GM10266 (cell line): Measurements from ENCODE around the gene HDAC4.

ENCODE experiments used
- DNase-seq: peaks from one replicate; pipeline ENCODE4 v3.0.0; 2012; ENCODE audit errors: extremely low spot score
- TF ChIP-seq, protein P1 (sequence below): IDR thresholded peaks from 2 replicates; pipeline ENCODE4 v1.5.1; 2012; ENCODE audit warnings: mild to moderate bottlenecking, low read depth; ENCODE audit not compliant: control insufficient read depth, insufficient read depth; ENCODE audit errors: missing control alignments

The HDAC4 gene

DNA sequence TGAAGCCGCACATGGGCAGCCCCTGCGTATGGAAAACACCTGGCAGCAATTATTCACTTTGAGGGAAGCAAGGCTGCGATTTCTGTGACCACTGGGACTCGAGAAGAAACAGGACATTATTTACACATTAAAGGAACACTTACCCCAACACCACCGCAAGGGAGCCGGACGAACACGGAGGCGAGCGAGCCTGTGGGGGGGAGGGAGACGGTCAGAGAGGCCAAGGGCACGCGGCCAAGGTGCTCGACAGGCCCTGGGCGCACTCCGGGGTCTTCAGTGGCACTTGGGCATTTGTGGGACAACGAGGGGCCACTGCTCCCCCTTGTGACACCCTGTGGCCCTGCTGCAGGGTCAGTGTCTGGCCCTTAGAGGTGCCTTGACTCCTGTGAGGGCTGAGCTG is 306.0 kb downstream of the HDAC4 start:
- TF ChIP-seq, protein P1, sequence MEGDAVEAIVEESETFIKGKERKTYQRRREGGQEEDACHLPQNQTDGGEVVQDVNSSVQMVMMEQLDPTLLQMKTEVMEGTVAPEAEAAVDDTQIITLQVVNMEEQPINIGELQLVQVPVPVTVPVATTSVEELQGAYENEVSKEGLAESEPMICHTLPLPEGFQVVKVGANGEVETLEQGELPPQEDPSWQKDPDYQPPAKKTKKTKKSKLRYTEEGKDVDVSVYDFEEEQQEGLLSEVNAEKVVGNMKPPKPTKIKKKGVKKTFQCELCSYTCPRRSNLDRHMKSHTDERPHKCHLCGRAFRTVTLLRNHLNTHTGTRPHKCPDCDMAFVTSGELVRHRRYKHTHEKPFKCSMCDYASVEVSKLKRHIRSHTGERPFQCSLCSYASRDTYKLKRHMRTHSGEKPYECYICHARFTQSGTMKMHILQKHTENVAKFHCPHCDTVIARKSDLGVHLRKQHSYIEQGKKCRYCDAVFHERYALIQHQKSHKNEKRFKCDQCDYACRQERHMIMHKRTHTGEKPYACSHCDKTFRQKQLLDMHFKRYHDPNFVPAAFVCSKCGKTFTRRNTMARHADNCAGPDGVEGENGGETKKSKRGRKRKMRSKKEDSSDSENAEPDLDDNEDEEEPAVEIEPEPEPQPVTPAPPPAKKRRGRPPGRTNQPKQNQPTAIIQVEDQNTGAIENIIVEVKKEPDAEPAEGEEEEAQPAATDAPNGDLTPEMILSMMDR: no peak
- DNase-seq: no peak

GRCh38 chr2:239093952-239094351 is 306.9 kb downstream of the HDAC4 start:
- TF ChIP-seq, protein P1: no peak

GRCh38 chr2:239093542-239093941 is 307.3 kb downstream of the HDAC4 start:
- TF ChIP-seq, protein P1: no peak
- no peak for DNase-seq

More at GRCh38 chr2:239093952-239094351, 306.9 kb downstream of the HDAC4 start:
- no peak for DNase-seq

DNA sequence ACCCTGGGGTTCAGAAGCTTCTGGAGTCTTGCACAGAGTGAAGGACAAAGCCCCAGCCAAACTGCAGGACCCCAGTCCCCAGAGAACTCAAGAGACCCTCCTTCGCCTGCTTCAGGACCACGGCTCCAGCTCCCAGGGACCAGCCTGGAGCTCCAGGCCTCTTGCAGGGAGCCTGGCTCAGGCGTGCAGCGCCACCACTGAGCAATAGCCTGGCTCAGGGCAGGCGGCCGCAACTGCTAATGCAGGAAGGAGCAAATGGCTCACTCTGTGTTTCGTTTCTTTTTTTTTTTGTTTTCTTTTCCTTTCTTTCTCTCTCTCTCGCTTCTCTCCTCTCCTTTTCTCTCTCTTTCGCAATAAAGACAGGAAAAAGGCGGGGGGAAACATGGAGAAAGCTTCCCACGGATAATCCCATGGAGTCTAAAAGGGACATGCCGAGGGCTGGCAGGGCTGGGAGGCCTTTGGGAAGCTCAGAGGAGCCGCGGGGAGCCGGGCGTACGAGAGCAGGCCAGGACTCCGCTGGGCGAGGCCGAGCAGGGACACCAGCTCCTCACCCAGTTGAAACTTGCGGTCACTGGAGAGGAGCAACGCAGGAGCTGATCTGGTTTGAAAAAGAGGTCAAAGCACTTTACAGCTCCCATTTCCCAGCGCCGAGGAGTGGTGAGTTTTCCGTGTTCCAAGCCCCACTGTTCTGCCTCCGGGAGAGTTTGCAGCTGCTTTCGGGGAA is 308.1 kb downstream of the HDAC4 start:
- TF ChIP-seq, protein P1: no peak
- DNase-seq: no peak

DNA sequence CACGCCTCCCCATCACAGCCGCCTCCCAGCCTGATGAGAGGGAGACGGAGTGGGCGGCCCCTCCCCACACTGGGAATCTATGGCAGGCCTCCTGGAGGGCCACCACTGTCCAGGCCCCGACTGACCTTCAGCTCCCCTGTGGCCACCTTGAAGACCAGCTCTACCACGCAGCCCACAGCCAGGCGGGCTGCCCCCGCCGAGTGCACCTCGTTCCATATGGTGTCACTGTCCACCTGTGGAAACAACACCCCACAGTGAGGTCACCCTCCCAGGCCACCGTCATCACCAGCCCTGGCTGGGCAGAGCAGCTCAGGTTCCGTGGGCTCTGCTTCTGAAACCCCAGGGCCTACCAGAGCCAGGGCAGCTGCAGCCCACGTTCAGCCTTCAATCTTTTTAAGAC is 310.9 kb downstream of the HDAC4 start:
- no peak for DNase-seq
- TF ChIP-seq, protein P1: no peak

DNA sequence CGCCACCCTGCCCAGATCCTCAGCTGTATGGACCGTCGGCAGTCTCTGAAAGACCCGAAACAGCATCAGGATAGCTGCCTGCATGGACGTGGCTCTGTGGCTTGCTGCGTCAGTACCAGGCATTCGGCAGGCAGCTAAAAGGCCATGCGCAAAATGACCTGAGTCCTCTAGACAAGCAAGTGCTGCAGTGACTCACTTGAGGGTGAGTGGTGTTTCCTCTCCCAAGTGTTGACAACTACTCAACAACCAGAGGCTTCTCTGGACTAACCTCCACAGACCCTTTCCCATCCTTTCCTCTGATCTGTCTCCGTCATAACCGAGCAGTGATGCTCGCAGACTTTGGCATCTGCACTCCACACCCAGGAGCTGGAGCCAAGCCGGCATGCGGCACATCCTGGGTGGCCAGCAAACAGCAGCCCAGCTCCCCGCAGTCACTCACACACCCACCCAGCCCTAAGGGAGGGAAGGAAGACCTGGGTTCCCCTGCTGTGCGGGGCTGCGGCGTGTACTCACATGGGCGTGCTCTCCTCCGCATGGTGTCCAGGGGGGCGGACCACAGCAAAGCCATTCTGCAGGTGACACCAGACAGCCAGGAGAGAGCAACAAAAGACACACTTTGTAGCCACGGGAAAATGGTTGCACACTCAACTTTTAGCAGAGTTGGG is 313.6 kb downstream of the HDAC4 start:
- TF ChIP-seq, protein P1: no peak
- no peak for DNase-seq
